Lower lobe of right lung (tissue), 2 donors: Measurements from ENCODE around the gene ADGRF3. TPM values are rescaled to one million over a fixed set of nuclear protein-coding genes. Genes with fewer than 3 reads are reported as not detected.
A peak's percentile ranks its signal among the peaks of the same experiment; 100 is the strongest.
"Not testable (repeated sequence)": the region's sequence is repeated elsewhere in the genome, so short reads cannot be mapped to it uniquely, and the experiment has no call there.

Experiments
- ATAC-seq, 2 donors: fragments of 200-7000 bp; cut with Tn5 transposase; one replicate each; pipeline ENCODE4 v1.9.1; 2020 to 2022; ENCODE audit warnings: mild to moderate bottlenecking in 2 of 2, moderate library complexity in 2 of 2
- DNase-seq: peaks from one replicate; pipeline ENCODE4 v3.0.0-alpha.2; 2020
- H3K27ac ChIP-seq: fragments of 200-600 bp; one replicate; pipeline ENCODE4 v1.8.0; 2022
- H3K27me3 ChIP-seq: fragments of 200-600 bp; one replicate; pipeline ENCODE4 v1.8.0; 2022; ENCODE audit warnings: low read depth
- H3K36me3 ChIP-seq: fragments of 200-600 bp; one replicate; pipeline ENCODE4 v1.8.0; 2022; ENCODE audit warnings: mild to moderate bottlenecking
- H3K4me1 ChIP-seq: fragments of 200-600 bp; one replicate; pipeline ENCODE4 v1.8.0; 2022
- H3K4me3 ChIP-seq: fragments of 200-600 bp; one replicate; pipeline ENCODE4 v1.8.0; 2022; ENCODE audit warnings: mild to moderate bottlenecking
- H3K9me3 ChIP-seq: fragments of 200-600 bp; one replicate; pipeline ENCODE4 v1.8.0; 2022
- CTCF ChIP-seq: fragments of 200-600 bp; IDR thresholded peaks from one replicate; pipeline ENCODE4 v1.8.0; 2022; ENCODE audit warnings: antibody characterized with exemption, mild to moderate bottlenecking
- intact Hi-C: fragments of 100-400 bp; cut with DNase I; formaldehyde crosslinking; loops from one replicate; pipeline ENCODE4 v1.11.0; 2022
- total RNA-seq: library from RNA; stranded (reverse); fragmentation: NEBNext Ultra II Directional; extraction: Animal tissue kit (Norgen Biotek cat#: 25700); gene quantifications from one replicate; pipeline ENCODE4 v1.2.1, GENCODE V29; 2021
- donor health status: DM: no; HTN: yes; CAD: no; lungs with severe emphysema.

The ADGRF3 gene
- total RNA-seq, 1 donor from 2014 or later = 0.35 TPM

- no peak for TF ChIP-seq CTCF
- intact Hi-C loops = no loop called here
- no peaks in the 10 kb centered on the region for H3K4me1 ChIP-seq
- no peaks in the 10 kb centered on the region for H3K27me3 ChIP-seq
- H3K36me3 ChIP-seq = no peaks in the 10 kb centered on the region
- DNase-seq (no peak), ATAC-seq (no peak)
- H3K27ac ChIP-seq = no peak overlapping the region
- H3K4me3 ChIP-seq = no peak overlapping the region
- no peaks in the 10 kb centered on the region for H3K9me3 ChIP-seq
Measured at GRCh38 chr2:26356111-26356510, 9.5 kb upstream of the ADGRF3 start.

- peak in 1 of 2 donors; percentile 25 for ATAC-seq
- no peak for DNase-seq
- no peak for TF ChIP-seq CTCF
- no peak overlapping the region for H3K4me3 ChIP-seq
- intact Hi-C loops = no loop called here
- no peak overlapping the region for H3K27ac ChIP-seq
- no peaks in the 10 kb centered on the region for H3K27me3 ChIP-seq
- H3K9me3 ChIP-seq = no peaks in the 10 kb centered on the region
- no peaks in the 10 kb centered on the region for H3K36me3 ChIP-seq
- no peaks in the 10 kb centered on the region for H3K4me1 ChIP-seq
Measured at GRCh38 chr2:26355038-26355995, 8.7 kb upstream of the ADGRF3 start.

GRCh38 chr2:26354469-26354868 lies 7.9 kb upstream of the ADGRF3 start:
- ATAC-seq, H3K27ac ChIP-seq, H3K9me3 ChIP-seq, H3K4me3 ChIP-seq, intact Hi-C loops, H3K4me1 ChIP-seq, H3K36me3 ChIP-seq, H3K27me3 ChIP-seq, DNase-seq: not testable (repeated sequence)

- H3K36me3 ChIP-seq = no peaks in the 10 kb centered on the region
- intact Hi-C loops = no loop called here
- no peak overlapping the region for H3K27ac ChIP-seq
- no peak overlapping the region for H3K4me3 ChIP-seq
- H3K4me1 ChIP-seq = peaks cover 6% of the 10 kb centered on the region
- DNase-seq = no peak
- H3K9me3 ChIP-seq = no peaks in the 10 kb centered on the region
- ATAC-seq = no peak
- no peak for TF ChIP-seq CTCF
- no peaks in the 10 kb centered on the region for H3K27me3 ChIP-seq
Measured at GRCh38 chr2:26352892-26353291, 6.3 kb upstream of the ADGRF3 start.

- Histone ChIP-seq H3K27ac (no peak overlapping the region), H3K9me3 (no peaks in the 10 kb centered on the region), H3K4me3 (no peak overlapping the region), H3K36me3 (no peaks in the 10 kb centered on the region), H3K4me1 (peaks cover 18% of the 10 kb centered on the region), H3K27me3 (no peaks in the 10 kb centered on the region)
- ATAC-seq (no peak), DNase-seq (no peak)
- intact Hi-C loops = no loop called here
- no peak for TF ChIP-seq CTCF
Measured at GRCh38 chr2:26351375-26352090, 4.9 kb upstream of the ADGRF3 start.

GRCh38 chr2:26349690-26350089 lies 3.1 kb upstream of the ADGRF3 start:
- no peaks in the 10 kb centered on the region for H3K36me3 ChIP-seq

More at GRCh38 chr2:26349690-26350089, 3.1 kb upstream of the ADGRF3 start:
- no peaks in the 10 kb centered on the region for H3K27me3 ChIP-seq
- peaks cover 23% of the 10 kb centered on the region for H3K4me1 ChIP-seq
- no peak for TF ChIP-seq CTCF
- DNase-seq (no peak), ATAC-seq (no peak)
- no peaks in the 10 kb centered on the region for H3K9me3 ChIP-seq
- no peak overlapping the region for H3K27ac ChIP-seq
- intact Hi-C loops = no loop called here
- no peak overlapping the region for H3K4me3 ChIP-seq
